HepG2 (cell line): Measurements from ENCODE around the gene SEMA7A. TPM values are rescaled to one million over a fixed set of nuclear protein-coding genes. Genes with fewer than 3 reads are reported as not detected.

Experiments used
- ATAC-seq: fragments of 200-7000 bp; cut with Tn5 transposase; 3 replicates; pipeline ENCODE4 v1.9.1; 2020; ENCODE audit warnings: mild to moderate bottlenecking, moderate library complexity
- BruUV-seq: library from RNA; stranded (reverse); fragments of 400-500 nt; replicated peaks from 2 replicates; lab custom pipeline; 2021; lab: Mats Ljungman, UMichigan
- CTCF ChIA-PET: fragments of 300-600 bp; formaldehyde crosslinking; extraction: SDS; loops from one replicate; lab custom pipeline; 2021; ENCODE audit warnings: low total read pairs, inconsistent platforms, low intra/inter-chr PET ratio; lab: Yijun Ruan, JAX
- POLR2A ChIA-PET: fragments of 350-600 bp; sonication (Branson Sonifier 250); formaldehyde crosslinking; loops from one replicate; lab custom pipeline; 2020; ENCODE audit warnings: antibody characterized with exemption, inconsistent platforms; lab: Yijun Ruan, JAX
- DNase-seq: peaks from one replicate; pipeline ENCODE4 v3.0.0-alpha.2; 2015; ENCODE audit warnings: low spot score
- FAIRE-seq: peaks from 3 replicates; lab custom pipeline; 2011; peaks lifted over from hg19 to GRCh38; lab: Jason Lieb, UNC
- H2AFZ ChIP-seq: one replicate; pipeline ENCODE4 v1.6.1; 2011; ENCODE audit warnings: low read length, inconsistent platforms
- H3K27ac ChIP-seq: fragments of 300-600 bp; 3 replicates; pipeline ENCODE4 v1.8.0; 2011; ENCODE audit warnings: mixed run types, mild to moderate bottlenecking, mixed read lengths, low read length, inconsistent platforms; ENCODE audit not compliant: insufficient read depth; ENCODE audit errors: extremely low read length
- H3K27me3 ChIP-seq, 2 experiments: fragments of 200-600 bp in 1 of 2; 2 replicates in 1 of 2; 3 replicates in 1 of 2; pipeline versions ENCODE4 v1.6.0 to v1.8.0; 2011; ENCODE audit warnings: low read length in 2 of 2, mild to moderate bottlenecking in 2 of 2, moderate library complexity in 2 of 2, inconsistent platforms in 1 of 2; ENCODE audit not compliant: insufficient read depth in 2 of 2, control insufficient read depth in 1 of 2
- H3K36me3 ChIP-seq, 2 experiments: fragments of 200-600 bp in 1 of 2; replicated peaks in 1 of 2; 2 replicates in 1 of 2; 3 replicates in 1 of 2; pipeline versions ENCODE4 v1.5.1 to v1.8.0; 2011; ENCODE audit warnings: low read length in 2 of 2, inconsistent platforms in 1 of 2; ENCODE audit not compliant: insufficient read depth in 2 of 2, control insufficient read depth in 1 of 2
- H3K4me1 ChIP-seq: 2 replicates; pipeline ENCODE4 v1.5.1; 2012; ENCODE audit warnings: low read length, inconsistent platforms; ENCODE audit not compliant: insufficient read depth
- H3K4me2 ChIP-seq: 2 replicates; pipeline ENCODE4 v1.6.0; 2011; ENCODE audit warnings: low read depth, low read length, inconsistent platforms
- H3K4me3 ChIP-seq, 3 experiments: fragments of 200-600 bp in 1 of 3; sonication (generic), shearing (Covaris generic) in 1 of 3; replicated peaks in 1 of 3; 2 replicates each; pipeline ENCODE4 v1.5.1; 2011 to 2016; ENCODE audit warnings: low read length in 3 of 3, inconsistent platforms in 2 of 3, low read depth in 2 of 3, mild to moderate bottlenecking in 2 of 3, control low read depth in 1 of 3, mixed read lengths in 1 of 3; ENCODE audit not compliant: insufficient read depth in 1 of 3
- H3K79me2 ChIP-seq: one replicate; pipeline ENCODE4 v1.6.1; 2011; ENCODE audit warnings: low read length, inconsistent platforms; ENCODE audit not compliant: insufficient read depth
- H3K9ac ChIP-seq: 2 replicates; pipeline ENCODE4 v1.6.0; 2011; ENCODE audit warnings: mild to moderate bottlenecking, low read depth, low read length, inconsistent platforms; ENCODE audit not compliant: insufficient read depth
- H3K9me3 ChIP-seq: 2 replicates; pipeline ENCODE4 v1.5.1; 2012; ENCODE audit warnings: mild to moderate bottlenecking, low read length
- H4K20me1 ChIP-seq: 2 replicates; pipeline ENCODE4 v1.6.0; 2011; ENCODE audit warnings: inconsistent platforms, mild to moderate bottlenecking, low read length, moderate library complexity; ENCODE audit not compliant: insufficient read depth
- JDP2 ChIP-seq: sonication (generic); formaldehyde crosslinking; IDR thresholded peaks from 2 replicates; pipeline ENCODE4 v1.8.1; 2022; ENCODE audit warnings: missing genetic modification reagents, borderline replicate concordance
- PPARG ChIP-seq: conservative IDR thresholded peaks from 2 replicates; pipeline ENCODE4 v1.6.1; 2016; ENCODE audit warnings: missing biosample characterization, missing genetic modification reagents
- SP1 ChIP-seq, 2 experiments: fragments of 450-650 bp in 1 of 2; sonication (generic) in 1 of 2; formaldehyde crosslinking in 1 of 2; IDR thresholded peaks; 2 replicates each; pipeline versions ENCODE4 v1.4.0 to v1.6.1; 2016 to 2020; ENCODE audit warnings: missing genetic modification reagents in 1 of 2
- ZKSCAN8 ChIP-seq: IDR thresholded peaks from 2 replicates; pipeline ENCODE4 v1.6.1; 2016; ENCODE audit warnings: borderline replicate concordance, missing genetic modification reagents, missing compliant biosample characterization
- ZNF687 ChIP-seq: sonication (generic); formaldehyde crosslinking; IDR thresholded peaks from 2 replicates; pipeline ENCODE4 v1.5.1; 2020; ENCODE audit warnings: mild to moderate bottlenecking, missing genetic modification reagents, moderate library complexity
- WGBS: methylation state at CpG from one replicate; pipeline ENCODE4 v1.1.6; 2017; ENCODE audit warnings: low lambda C conversion rate; 5-methylcytosine and 5-hydroxymethylcytosine counted together
- in situ Hi-C: cut with HindIII; loops from 2 replicates; pipeline ENCODE4 v1.10.0; 2017; ENCODE audit warnings: low pct_unique_long_range_greater_than_20kb; ENCODE audit not compliant: extremely low pct_ligation_motif_present
- intact Hi-C: fragments of 100-400 bp; cut with micrococcal nuclease; formaldehyde crosslinking; loops from one replicate; pipeline ENCODE4 v1.10.0; 2022; ENCODE audit not compliant: unreplicated experiment
- polyA plus RNA-seq, 8 experiments: library from polyadenylated mRNA; depleted of rRNA in 3 of 8; stranded (reverse) in 7 of 8; unstranded in 1 of 8; fragments of >200 nt; fragmentation: Illumina TruSeq in 4 of 8; extraction: Trizol in 4 of 8; gene quantifications; 2 replicates each; pipeline versions ENCODE4 v1.2.1 to v1.2.3, GENCODE V29; 2011 to 2016; ENCODE audit warnings: low read depth in 4 of 8, missing spikeins in 1 of 8, mixed read lengths in 1 of 8; ENCODE audit not compliant: insufficient read depth in 1 of 8
- total RNA-seq, 5 experiments: library from RNA; depleted of rRNA; stranded (reverse); fragments of >200 nt; fragmentation: Illumina TruSeq; extraction: Trizol; gene quantifications; 2 replicates each; pipeline ENCODE4 v1.2.3, GENCODE V29; 2016; ENCODE audit warnings: low read depth in 1 of 5

Gene SEMA7A
- total and polyA plus RNA-seq, 2 of the 13 experiments (the other 11 are each of a cell fraction or from before 2014, with no cell fraction given), result 9.0 to 15.8 TPM

- Histone ChIP-seq H4K20me1 (no peaks in the 10 kb centered on the region), H3K4me1 (peaks cover 48% of the 10 kb centered on the region), H3K36me3 (no peaks in the 10 kb centered on the region), H3K4me2 (peak overlapping the region; percentile 64), H2AFZ (no peak overlapping the region), H3K9me3 (no peaks in the 10 kb centered on the region), H3K27ac (no peak overlapping the region), H3K27me3 (peaks cover 5 to 55% of the 10 kb centered on the region in 2 experiments; a peak in 3 of 5 replicates), H3K9ac (0 out of 2 replicates have a peak overlapping the region, but pooled peaks have one; percentile 22), H3K4me3 (peak overlapping the region in 1 of 3 experiments; percentile 34; a peak in 1 of 6 replicates), H3K79me2 (no peaks in the 10 kb centered on the region)
- TF ChIP-seq PPARG (CRISPR knock-in tag) (no peak), JDP2 (CRISPR knock-in tag) (no peak), ZKSCAN8 (no peak), SP1 (IDR thresholded peaks at IDR 0.05) (no peak), SP1 (CRISPR knock-in tag; IDR thresholded peaks at IDR 0.05) (no peak), ZNF687 (peak; percentile 45; the same call in 1 of the 2 replicates)
- POLR2A ChIA-PET, result interaction anchor here (1.0 to 3.0 kb wide), 7 partner anchors 11 to 65 kb away, joined by 3 to 20 read pairs (median 4); partner anchors contain the start of gene UBL7
- FAIRE-seq (no peak), DNase-seq (no peak), ATAC-seq (peak; percentile 37)
- no TSS peak for BruUV-seq
- intact Hi-C loops, result no loop called here
- WGBS, result 10% methylated on average over 9 of the region's 10 CpGs
- in situ Hi-C loops, result no loop called here
- CTCF ChIA-PET, result no interaction called here
Measured at GRCh38 chr15:74396146-74396438, 37.7 kb downstream of the SEMA7A start.
